ENCODE data around the gene RACK1. TPM values are rescaled to one million over a fixed set of nuclear protein-coding genes. Genes with fewer than 3 reads are reported as not detected.

The RACK1 gene
- polyA plus RNA-seq, 2 donors = 1,414 to 2,271 TPM

GRCh38 chr5:181186986-181187499, 56.7 kb downstream of the RACK1 start:
- H3K27me3 ChIP-seq (ENCODE audit: control insufficient read depth in 1 of 2, insufficient read depth in 2 of 2, low read length in 2 of 2) = no peaks in the 10 kb centered on the region
- H3K4me1 ChIP-seq (ENCODE audit: control insufficient read depth in 2 of 2, insufficient read depth in 2 of 2, low read length in 1 of 2) = peaks cover 4 to 6% of the 10 kb centered on the region in 2 donors
- WGBS, 2 donors = 45 to 55% methylated on average over 8 of the region's 8 CpGs
- H3K9me3 ChIP-seq (ENCODE audit: control insufficient read depth in 2 of 2, insufficient read depth in 1 of 2, low read depth in 1 of 2, low read length in 1 of 2) = no peaks in the 10 kb centered on the region
- no peaks in the 10 kb centered on the region for H3K36me3 ChIP-seq (ENCODE audit: control insufficient read depth in 2 of 2, insufficient read depth in 2 of 2, low read length in 1 of 2)
- H3K4me3 ChIP-seq (ENCODE audit: low read depth in 1 of 2, low read length in 2 of 2) = no peak overlapping the region
- peak overlapping the region in 1 of 2 donors; percentile 43 for H3K27ac ChIP-seq (ENCODE audit: low read depth in 2 of 2, low read length in 1 of 2)

Other genes with a start within 250 kb of the RACK1 start
- 10 to 100 TPM in 1 of 2 donors, 1 to 10 TPM in 1; 4.8 to 18.5 TPM for gene BTNL9, start 203.6 kb downstream of the RACK1 start, polyA plus RNA-seq
- not detected for gene OR2V1, start 112.7 kb downstream of the RACK1 start, polyA plus RNA-seq
- gene OR2V2, start 96.3 kb downstream of the RACK1 start, polyA plus RNA-seq = not detected
- 10 to 100 TPM; 26.9 to 33.8 TPM for gene TRIM7, start 38.7 kb downstream of the RACK1 start, polyA plus RNA-seq
- 10 to 100 TPM; 14.2 to 19.5 TPM for gene TRIM41, start 20.6 kb downstream of the RACK1 start, polyA plus RNA-seq
- 1 to 10 TPM; 3.0 to 7.6 TPM for gene TRIM52, start 17.2 kb upstream of the RACK1 start, polyA plus RNA-seq
- gene OR4F3, start 123.4 kb upstream of the RACK1 start, polyA plus RNA-seq = not detected

Measured in esophagus (tissue), 2 donors.